K562 treated with DMSO at 1 percent for 4 hours (cell line): ENCODE data around the gene BLOC1S3. TPM values are rescaled to one million over a fixed set of nuclear protein-coding genes. Genes with fewer than 3 reads are reported as not detected.

ENCODE experiments used
- total RNA-seq: library from RNA; unstranded; fragments of 300-600 nt; gene quantifications from 2 replicates; pipeline ENCODE4 v1.2.3, GENCODE V29; 2022; ENCODE audit not compliant: insufficient read depth

Gene BLOC1S3
- 20.1 and 28.6 TPM in 2 replicates for total RNA-seq

GRCh38 chr19:45178262-45179071 lies at the start of gene BLOC1S3:
TSS of gene BLOC1S3 (plus strand) at chr19:45178784. CDS start at chr19:45179297, 513 bp downstream.

GRCh38 chr19:45160870-45161737 lies 17.5 kb upstream of the BLOC1S3 start, which contains the start of gene NKPD1:
TSS of gene NKPD1 (minus strand) at chr19:45160982. CDS start at chr19:45160150, 832 bp downstream.

GRCh38 chr19:45177817-45178261 lies 745 bp upstream of the BLOC1S3 start, which contains the start of gene TRAPPC6A:
TSS of gene TRAPPC6A (minus strand) at chr19:45178237. CDS start at chr19:45178218, 19 bp downstream.

Other genes with a start within 250 kb of the BLOC1S3 start
- gene APOC4, start 236.5 kb upstream of the BLOC1S3 start, total RNA-seq = not detected in 2 replicates
- gene APOC2, start 232.7 kb upstream of the BLOC1S3 start, total RNA-seq = not detected in 2 replicates
- gene CLPTM1, start 223.4 kb upstream of the BLOC1S3 start, total RNA-seq = 66.0 and 92.3 TPM in 2 replicates
- 7.5 and 10.9 TPM in 2 replicates for gene RELB, start 177.3 kb upstream of the BLOC1S3 start, total RNA-seq
- gene CLASRP, start 139.7 kb upstream of the BLOC1S3 start, total RNA-seq = 34.0 and 56.8 TPM in 2 replicates
- gene ZNF296, start 102.3 kb upstream of the BLOC1S3 start, total RNA-seq = 3.4 and 6.1 TPM in 2 replicates
- 29.4 and 34.0 TPM in 2 replicates for gene GEMIN7, start 99.5 kb upstream of the BLOC1S3 start, total RNA-seq
- 16.9 and 23.6 TPM in 2 replicates for gene PPP1R37, start 85.6 kb upstream of the BLOC1S3 start, total RNA-seq
- 0.17 TPM in 1 of 2 replicates, not detected in the other for gene NKPD1, start 17.8 kb upstream of the BLOC1S3 start, total RNA-seq
- gene TRAPPC6A, start 547 bp upstream of the BLOC1S3 start, total RNA-seq = 92.2 and 94.5 TPM in 2 replicates
- 10.5 and 12.9 TPM in 2 replicates for gene EXOC3L2, start 66.6 kb downstream of the BLOC1S3 start, total RNA-seq
- 20.2 and 23.1 TPM in 2 replicates for gene MARK4, start 72.5 kb downstream of the BLOC1S3 start, total RNA-seq
- gene CKM, start 144.1 kb downstream of the BLOC1S3 start, total RNA-seq = not detected in 2 replicates
- 2.4 and 4.9 TPM in 2 replicates for gene KLC3, start 162.0 kb downstream of the BLOC1S3 start, total RNA-seq
- 26.3 and 27.2 TPM in 2 replicates for gene ERCC2, start 191.8 kb downstream of the BLOC1S3 start, total RNA-seq
- 15.9 and 26.6 TPM in 2 replicates for gene PPP1R13L, start 226.3 kb downstream of the BLOC1S3 start, total RNA-seq
- 2.8 and 2.9 TPM in 2 replicates for gene POLR1G, start 227.9 kb downstream of the BLOC1S3 start, total RNA-seq
- 53.4 and 72.7 TPM in 2 replicates for gene ERCC1, start 245.1 kb downstream of the BLOC1S3 start, total RNA-seq